ENCODE results near the gene BRINP2.

BRINP2 gene

DNA sequence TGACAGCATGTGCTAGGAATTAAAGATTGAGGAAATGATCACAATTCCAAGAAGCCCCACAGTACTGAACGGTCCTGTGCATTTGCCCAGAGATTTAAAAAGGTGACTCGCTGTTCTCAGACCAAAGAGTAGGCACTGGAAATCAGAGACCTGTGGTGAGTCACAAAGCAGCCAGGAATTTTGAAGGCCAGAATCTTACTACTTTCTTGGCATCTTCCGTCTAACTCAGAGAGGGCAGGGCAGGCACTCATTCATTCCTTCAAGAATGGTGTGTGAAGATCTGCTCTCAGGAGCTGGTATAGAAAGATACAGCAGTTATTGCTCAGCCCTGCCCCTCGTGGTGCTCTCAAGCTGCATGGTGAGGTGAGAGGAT, 57.9 kb downstream of the BRINP2 start:
- Histone ChIP-seq H3K23ac (ENCODE audit: low read length) (no peak overlapping the region), H2BK5ac (ENCODE audit: low read length) (no peak overlapping the region), H3K4me3 (ENCODE audit: low read length) (no peak overlapping the region), H2BK15ac (replicated peaks; ENCODE audit: low read depth) (no peak overlapping the region), H3K27me3 (ENCODE audit: insufficient read depth, low read length, poor library complexity) (no peaks in the 10 kb centered on the region), H4K8ac (ENCODE audit: low read depth, low read length) (no peak overlapping the region), H3K4ac (ENCODE audit: low read depth, low read length) (no peak overlapping the region), H2AK5ac (ENCODE audit: low read length) (no peak overlapping the region), H3K79me2 (ENCODE audit: control insufficient read depth, insufficient read depth, low read length) (no peaks in the 10 kb centered on the region), H3K79me1 (ENCODE audit: low read length) (no peaks in the 10 kb centered on the region), H3K18ac (ENCODE audit: low read length) (no peak overlapping the region), H3K27ac (ENCODE audit: low read depth, low read length) (no peak overlapping the region), H4K5ac (ENCODE audit: low read length) (no peak overlapping the region), H3K4me2 (ENCODE audit: low read length) (no peak overlapping the region), H2BK120ac (ENCODE audit: low read depth, low read length) (no peak overlapping the region), H3K56ac (ENCODE audit: low read length) (no peak overlapping the region), H3K36me3 (ENCODE audit: control insufficient read depth, insufficient read depth, low read length) (no peaks in the 10 kb centered on the region), H3K4me1 (ENCODE audit: control insufficient read depth, low read depth, low read length) (no peaks in the 10 kb centered on the region), H3K9ac (ENCODE audit: low read length) (no peak overlapping the region)
- WGBS (ENCODE audit: extremely low coverage, insufficient coverage, low lambda C conversion rate) = no CpG with 5 or more reads among the region's 4 CpGs
- DNase-seq = no peak

DNA sequence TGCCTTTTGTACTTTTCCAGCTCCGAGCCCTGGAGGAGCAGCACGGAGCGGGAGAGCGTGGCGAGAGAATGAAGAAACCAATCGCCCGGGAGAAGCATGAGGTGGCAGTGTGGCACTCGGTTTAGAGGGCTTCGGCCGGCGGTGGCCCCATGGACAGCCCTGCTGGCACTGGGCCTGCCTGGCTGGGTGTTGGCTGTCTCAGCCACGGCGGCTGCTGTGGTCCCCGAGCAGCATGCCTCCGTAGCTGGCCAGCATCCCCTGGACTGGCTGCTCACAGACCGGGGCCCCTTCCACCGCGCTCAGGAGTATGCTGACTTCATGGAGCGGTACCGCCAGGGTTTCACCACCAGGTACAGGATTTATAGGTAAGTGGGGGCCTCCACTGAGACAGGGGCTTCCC, 59.0 kb downstream of the BRINP2 start:
- no peaks in the 10 kb centered on the region for H3K79me1 ChIP-seq (ENCODE audit: low read length)
- no peak overlapping the region for H3K18ac ChIP-seq (ENCODE audit: low read length)
- WGBS (ENCODE audit: extremely low coverage, insufficient coverage, low lambda C conversion rate) = no CpG with 5 or more reads among the region's 20 CpGs
- no peaks in the 10 kb centered on the region for H3K27me3 ChIP-seq (ENCODE audit: insufficient read depth, low read length, poor library complexity)
- H2BK5ac ChIP-seq (ENCODE audit: low read length) = no peak overlapping the region
- H3K27ac ChIP-seq (ENCODE audit: low read depth, low read length) = no peak overlapping the region
- no peaks in the 10 kb centered on the region for H3K36me3 ChIP-seq (ENCODE audit: control insufficient read depth, insufficient read depth, low read length)
- no peak overlapping the region for H3K9ac ChIP-seq (ENCODE audit: low read length)
- no peak overlapping the region for H3K23ac ChIP-seq (ENCODE audit: low read length)
- no peak overlapping the region for H3K4me2 ChIP-seq (ENCODE audit: low read length)
- no peaks in the 10 kb centered on the region for H3K4me1 ChIP-seq (ENCODE audit: control insufficient read depth, low read depth, low read length)
- H3K4me3 ChIP-seq (ENCODE audit: low read length) = no peak overlapping the region
- no peak overlapping the region for H2AK5ac ChIP-seq (ENCODE audit: low read length)
- DNase-seq = no peak
- H3K56ac ChIP-seq (ENCODE audit: low read length) = no peak overlapping the region
- no peak overlapping the region for H2BK15ac ChIP-seq (replicated peaks; ENCODE audit: low read depth)
- H4K5ac ChIP-seq (ENCODE audit: low read length) = no peak overlapping the region
- H3K4ac ChIP-seq (ENCODE audit: low read depth, low read length) = no peak overlapping the region
- no peak overlapping the region for H4K8ac ChIP-seq (ENCODE audit: low read depth, low read length)
- no peak overlapping the region for H2BK120ac ChIP-seq (ENCODE audit: low read depth, low read length)
- no peaks in the 10 kb centered on the region for H3K79me2 ChIP-seq (ENCODE audit: control insufficient read depth, insufficient read depth, low read length)

DNA sequence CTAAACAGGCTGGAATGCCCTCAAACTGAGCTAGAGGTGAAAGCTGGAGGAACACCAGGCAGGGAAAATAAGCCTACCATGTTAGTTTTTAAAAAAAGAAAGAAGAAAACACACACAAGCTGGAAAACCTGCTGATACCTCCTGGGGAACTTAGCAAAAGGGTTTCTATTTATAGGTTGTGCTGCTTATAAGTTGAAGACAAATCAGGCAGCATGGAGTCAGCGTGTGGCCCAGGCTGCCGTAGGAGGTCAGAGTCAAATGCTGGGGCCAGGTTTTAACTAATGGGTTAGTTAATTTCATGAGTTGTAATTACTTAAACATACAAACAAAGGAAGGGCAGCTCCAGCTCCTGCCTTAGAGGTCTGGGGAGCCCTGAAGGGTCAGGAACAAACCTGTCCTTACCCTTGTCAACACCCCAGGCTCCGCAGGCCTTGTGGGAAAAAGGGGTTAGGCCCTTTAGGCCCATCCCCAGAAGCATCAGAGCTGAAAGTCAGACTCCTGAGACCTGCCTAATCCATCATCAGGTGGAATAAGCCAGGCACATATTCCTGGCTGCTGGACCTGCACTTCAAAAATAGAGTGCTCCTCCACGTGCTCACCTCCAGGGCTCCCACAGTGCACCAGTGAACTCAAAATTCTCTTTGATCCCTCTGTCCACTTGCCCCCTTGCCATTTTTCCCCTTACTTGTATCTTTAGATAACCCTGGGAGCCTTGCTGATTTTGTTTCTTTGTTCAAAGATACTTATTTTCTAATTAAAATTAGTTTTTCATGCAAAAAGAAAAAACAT, 59.7 kb downstream of the BRINP2 start:
- H3K79me1 ChIP-seq (ENCODE audit: low read length) = no peaks in the 10 kb centered on the region
- no CpG with 5 or more reads among the region's 4 CpGs for WGBS (ENCODE audit: extremely low coverage, insufficient coverage, low lambda C conversion rate)
- no peak overlapping the region for H3K23ac ChIP-seq (ENCODE audit: low read length)
- H3K9ac ChIP-seq (ENCODE audit: low read length) = no peak overlapping the region
- H4K5ac ChIP-seq (ENCODE audit: low read length) = no peak overlapping the region
- H2AK5ac ChIP-seq (ENCODE audit: low read length) = no peak overlapping the region
- DNase-seq = no peak
- H3K36me3 ChIP-seq (ENCODE audit: control insufficient read depth, insufficient read depth, low read length) = no peaks in the 10 kb centered on the region
- H3K4me3 ChIP-seq (ENCODE audit: low read length) = no peak overlapping the region
- no peak overlapping the region for H3K4ac ChIP-seq (ENCODE audit: low read depth, low read length)
- no peak overlapping the region for H2BK5ac ChIP-seq (ENCODE audit: low read length)
- no peaks in the 10 kb centered on the region for H3K79me2 ChIP-seq (ENCODE audit: control insufficient read depth, insufficient read depth, low read length)
- no peaks in the 10 kb centered on the region for H3K27me3 ChIP-seq (ENCODE audit: insufficient read depth, low read length, poor library complexity)
- no peak overlapping the region for H4K8ac ChIP-seq (ENCODE audit: low read depth, low read length)
- no peak overlapping the region for H3K18ac ChIP-seq (ENCODE audit: low read length)
- H3K27ac ChIP-seq (ENCODE audit: low read depth, low read length) = no peak overlapping the region
- H3K56ac ChIP-seq (ENCODE audit: low read length) = no peak overlapping the region
- H2BK15ac ChIP-seq (replicated peaks; ENCODE audit: low read depth) = no peak overlapping the region
- H3K4me1 ChIP-seq (ENCODE audit: control insufficient read depth, low read depth, low read length) = no peaks in the 10 kb centered on the region
- H3K4me2 ChIP-seq (ENCODE audit: low read length) = no peak overlapping the region
- H2BK120ac ChIP-seq (ENCODE audit: low read depth, low read length) = no peak overlapping the region

DNA sequence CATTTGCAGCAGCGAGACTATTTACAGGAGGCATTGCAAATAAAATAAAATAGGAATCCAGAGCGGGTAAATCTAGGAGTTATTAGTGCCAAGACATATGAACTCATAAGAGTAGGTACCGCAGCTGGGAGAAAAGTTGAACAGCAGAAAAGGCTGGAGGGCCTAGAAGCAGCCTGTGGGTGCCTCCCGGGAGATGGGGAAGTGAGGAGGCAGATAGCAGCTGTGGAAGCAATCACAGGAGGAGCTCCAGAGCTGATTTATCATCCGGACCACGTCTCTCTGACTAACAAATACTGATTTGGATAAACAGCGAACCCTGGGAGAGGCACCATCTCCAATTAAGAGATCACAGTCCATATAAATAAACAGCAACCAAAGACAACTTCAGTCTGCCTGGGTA, 64.6 kb downstream of the BRINP2 start:
- Histone ChIP-seq H3K4ac (ENCODE audit: low read depth, low read length) (no peak overlapping the region), H3K4me2 (ENCODE audit: low read length) (no peak overlapping the region), H4K8ac (ENCODE audit: low read depth, low read length) (no peak overlapping the region), H2BK120ac (ENCODE audit: low read depth, low read length) (no peak overlapping the region), H3K36me3 (ENCODE audit: control insufficient read depth, insufficient read depth, low read length) (no peaks in the 10 kb centered on the region), H3K27me3 (ENCODE audit: insufficient read depth, low read length, poor library complexity) (no peaks in the 10 kb centered on the region), H3K18ac (ENCODE audit: low read length) (no peak overlapping the region), H3K79me1 (ENCODE audit: low read length) (no peaks in the 10 kb centered on the region), H2BK15ac (replicated peaks; ENCODE audit: low read depth) (no peak overlapping the region), H3K23ac (ENCODE audit: low read length) (no peak overlapping the region), H2AK5ac (ENCODE audit: low read length) (no peak overlapping the region), H4K5ac (ENCODE audit: low read length) (no peak overlapping the region), H2BK5ac (ENCODE audit: low read length) (no peak overlapping the region), H3K9ac (ENCODE audit: low read length) (no peak overlapping the region), H3K56ac (ENCODE audit: low read length) (no peak overlapping the region), H3K4me3 (ENCODE audit: low read length) (no peak overlapping the region), H3K4me1 (ENCODE audit: control insufficient read depth, low read depth, low read length) (no peaks in the 10 kb centered on the region), H3K79me2 (ENCODE audit: control insufficient read depth, insufficient read depth, low read length) (no peaks in the 10 kb centered on the region), H3K27ac (ENCODE audit: low read depth, low read length) (no peak overlapping the region)
- WGBS (ENCODE audit: extremely low coverage, insufficient coverage, low lambda C conversion rate) = no CpG with 5 or more reads among the region's 7 CpGs
- no peak for DNase-seq

DNA sequence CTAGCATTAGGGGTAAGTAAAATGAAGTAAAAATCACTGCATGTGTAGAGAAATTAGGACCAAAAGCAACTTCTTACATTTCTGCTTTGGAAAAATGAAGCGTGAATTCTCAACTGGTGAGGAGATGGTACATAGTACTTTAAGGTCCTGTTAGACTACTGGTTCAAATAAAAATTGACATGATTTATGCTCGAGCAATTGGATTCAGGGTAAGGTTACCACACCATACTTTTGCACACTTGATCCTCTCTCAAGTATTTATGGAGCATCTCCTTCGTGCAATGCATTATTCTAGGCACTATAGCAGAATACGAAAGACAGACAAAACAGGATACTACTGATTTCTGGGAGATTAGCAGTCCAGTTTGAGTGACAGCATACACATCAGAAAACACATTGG, 66.2 kb downstream of the BRINP2 start:
- Histone ChIP-seq H4K5ac (ENCODE audit: low read length) (no peak overlapping the region), H2BK15ac (replicated peaks; ENCODE audit: low read depth) (no peak overlapping the region), H3K4me1 (ENCODE audit: control insufficient read depth, low read depth, low read length) (no peaks in the 10 kb centered on the region), H2AK5ac (ENCODE audit: low read length) (no peak overlapping the region), H3K4ac (ENCODE audit: low read depth, low read length) (no peak overlapping the region), H3K4me3 (ENCODE audit: low read length) (no peak overlapping the region), H4K8ac (ENCODE audit: low read depth, low read length) (no peak overlapping the region), H3K36me3 (ENCODE audit: control insufficient read depth, insufficient read depth, low read length) (no peaks in the 10 kb centered on the region), H3K79me2 (ENCODE audit: control insufficient read depth, insufficient read depth, low read length) (no peaks in the 10 kb centered on the region), H3K27me3 (ENCODE audit: insufficient read depth, low read length, poor library complexity) (no peaks in the 10 kb centered on the region), H3K9ac (ENCODE audit: low read length) (no peak overlapping the region), H3K23ac (ENCODE audit: low read length) (no peak overlapping the region), H2BK120ac (ENCODE audit: low read depth, low read length) (no peak overlapping the region), H3K27ac (ENCODE audit: low read depth, low read length) (no peak overlapping the region), H3K79me1 (ENCODE audit: low read length) (no peaks in the 10 kb centered on the region), H3K18ac (ENCODE audit: low read length) (no peak overlapping the region), H3K56ac (ENCODE audit: low read length) (no peak overlapping the region), H3K4me2 (ENCODE audit: low read length) (no peak overlapping the region), H2BK5ac (ENCODE audit: low read length) (no peak overlapping the region)
- WGBS (ENCODE audit: extremely low coverage, insufficient coverage, low lambda C conversion rate) = no CpG with 5 or more reads among the region's 4 CpGs
- DNase-seq = no peak

DNA sequence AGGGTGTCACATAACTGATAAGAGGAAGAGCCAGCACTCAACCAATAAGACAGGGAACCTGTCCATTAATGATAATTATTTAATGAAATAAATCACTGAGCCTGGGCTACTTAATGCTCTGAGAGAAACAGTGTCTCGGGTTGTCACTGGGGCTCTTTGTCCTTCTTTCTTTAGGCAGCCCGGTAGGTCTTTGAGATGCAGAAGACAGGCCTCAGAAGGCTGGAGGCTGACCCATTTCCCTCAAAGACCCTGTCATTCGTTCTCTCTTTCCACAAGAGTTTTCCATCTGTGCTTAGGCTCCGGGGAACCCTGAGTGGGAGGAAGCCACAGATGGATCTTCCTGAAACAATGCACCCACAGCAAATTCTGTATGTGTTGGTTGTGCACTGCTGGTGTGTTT, 68.2 kb downstream of the BRINP2 start:
- Histone ChIP-seq H2AK5ac (ENCODE audit: low read length) (no peak overlapping the region), H3K9ac (ENCODE audit: low read length) (no peak overlapping the region), H3K4ac (ENCODE audit: low read depth, low read length) (no peak overlapping the region), H3K4me3 (ENCODE audit: low read length) (no peak overlapping the region), H2BK5ac (ENCODE audit: low read length) (no peak overlapping the region), H2BK15ac (replicated peaks; ENCODE audit: low read depth) (no peak overlapping the region), H3K4me2 (ENCODE audit: low read length) (no peak overlapping the region), H3K18ac (ENCODE audit: low read length) (no peak overlapping the region), H3K56ac (ENCODE audit: low read length) (no peak overlapping the region), H2BK120ac (ENCODE audit: low read depth, low read length) (no peak overlapping the region), H4K5ac (ENCODE audit: low read length) (no peak overlapping the region), H3K23ac (ENCODE audit: low read length) (no peak overlapping the region), H3K27me3 (ENCODE audit: insufficient read depth, low read length, poor library complexity) (no peaks in the 10 kb centered on the region), H3K36me3 (ENCODE audit: control insufficient read depth, insufficient read depth, low read length) (no peaks in the 10 kb centered on the region), H4K8ac (ENCODE audit: low read depth, low read length) (no peak overlapping the region), H3K79me1 (ENCODE audit: low read length) (no peaks in the 10 kb centered on the region), H3K79me2 (ENCODE audit: control insufficient read depth, insufficient read depth, low read length) (no peaks in the 10 kb centered on the region), H3K27ac (ENCODE audit: low read depth, low read length) (no peak overlapping the region), H3K4me1 (ENCODE audit: control insufficient read depth, low read depth, low read length) (no peaks in the 10 kb centered on the region)
- WGBS (ENCODE audit: extremely low coverage, insufficient coverage, low lambda C conversion rate) = no CpG with 5 or more reads among the region's 4 CpGs
- no peak for DNase-seq
